ENCODE data around the gene POM121L2. TPM values are rescaled to one million over a fixed set of nuclear protein-coding genes. Genes with fewer than 3 reads are reported as not detected.

The POM121L2 gene
- total and polyA plus RNA-seq, 9 of the 15 experiments (the other 6 are each of a cell fraction or from before 2014, with no cell fraction given): 0.23 to 0.45 TPM; not detected in 7

DNA sequence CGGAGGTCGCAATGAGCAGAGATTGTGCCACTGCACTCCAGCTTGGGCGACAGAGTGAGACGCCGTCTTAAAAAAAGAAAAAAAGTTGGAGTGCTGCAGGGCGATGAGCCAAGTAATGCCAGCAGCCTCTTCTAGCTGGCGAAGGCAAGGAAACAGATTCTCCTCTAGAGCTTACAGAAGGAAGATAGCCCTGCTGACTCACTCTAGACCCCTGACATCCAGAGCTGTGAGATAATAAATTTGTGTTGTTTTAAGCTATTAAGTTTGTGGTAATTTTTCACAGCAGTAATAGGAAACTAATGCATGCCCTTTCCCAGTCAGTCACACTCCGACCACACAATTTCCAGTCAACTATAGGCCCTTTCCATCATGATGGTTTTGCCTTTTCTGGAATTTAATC is 48.2 kb downstream of the POM121L2 start:
- DNase-seq (ENCODE audit: extremely low read depth in 1 of 4, low spot score in 3 of 4): no peak
- BruUV-seq (replicated peaks): no TSS peak
- WGBS (ENCODE audit: insufficient coverage, low coverage, missing lambda C conversion rate): 44% methylated on average over 8 of the region's 8 CpGs
- H3K4me1 ChIP-seq (replicated peaks in 1 of 2; ENCODE audit: control insufficient read depth in 2 of 2, insufficient read depth in 2 of 2, low read length in 2 of 2): peaks cover 0 to 11% of the 10 kb centered on the region in 2 experiments; a peak in 4 of 5 replicates
- ChIA-PET POLR2A (interaction anchor here (0.5 to 2.3 kb wide), 8 partner anchors 10 to 488 kb away, joined by 3 to 17 read pairs (median 4); no protein-coding TSS in a partner anchor), CTCF (ENCODE audit: low intra/inter-chr PET ratio) (no interaction called here)
- no peaks in the 10 kb centered on the region for H4K20me1 ChIP-seq (replicated peaks; ENCODE audit: control insufficient read depth, insufficient read depth, low read length)
- no peak overlapping the region for H3K4me3 ChIP-seq
- no peaks in the 10 kb centered on the region for H3K36me3 ChIP-seq (ENCODE audit: control insufficient read depth, insufficient read depth, low read length)
- H3K9me3 ChIP-seq (replicated peaks; ENCODE audit: control insufficient read depth, insufficient read depth, low read depth, low read length): no peaks in the 10 kb centered on the region
- H2AFZ ChIP-seq (ENCODE audit: low read depth, low read length): no peak overlapping the region
- no peaks in the 10 kb centered on the region for H3K79me2 ChIP-seq (ENCODE audit: control insufficient read depth, insufficient read depth, low read length)
- ATAC-seq: peak; percentile 62; the same call in 2 of the 3 replicates
- peak; percentile 60 for FAIRE-seq
- H3K9me1 ChIP-seq (ENCODE audit: control insufficient read depth, insufficient read depth, low read length): no peaks in the 10 kb centered on the region
- in situ Hi-C loops (cut with MboI): no loop called here
- peak overlapping the region in 1 of 2 experiments; percentile 8; a peak in 1 of 4 replicates for H3K9ac ChIP-seq (ENCODE audit: insufficient read depth in 1 of 2, low read depth in 2 of 2, low read length in 2 of 2)
- H3K27ac ChIP-seq (ENCODE audit: extremely low read depth, low read depth, low read length): no peak overlapping the region
- H3K4me2 ChIP-seq (ENCODE audit: insufficient read depth, low read length): no peak overlapping the region
- intact Hi-C loops (cut with micrococcal nuclease): no loop called here
- no peaks in the 10 kb centered on the region for H3K27me3 ChIP-seq (ENCODE audit: control insufficient read depth in 2 of 2, insufficient read depth in 2 of 2, low read length in 2 of 2)
- TF ChIP-seq EHMT2 (IDR thresholded peaks at IDR 0.05) (no peak), KDM4B (IDR thresholded peaks at IDR 0.05; ENCODE audit: borderline replicate concordance in 2 of 2, low read depth in 1 of 2) (no peak), RBM39 (optimal IDR thresholded peaks at IDR 0.05; ENCODE audit: low read depth, low read length) (no peak), ZNF316 (IDR thresholded peaks at IDR 0.05) (0 out of 2 replicates have a peak, but pooled peaks have one; percentile 16), FOXP1 (CRISPR knock-in tag; IDR thresholded peaks at IDR 0.05) (no peak), FOXJ2 (tag; IDR thresholded peaks at IDR 0.05) (no peak), POLR2G (IDR thresholded peaks at IDR 0.05; ENCODE audit: low read depth, low read length) (no peak), C11orf30 (IDR thresholded peaks at IDR 0.05; ENCODE audit: low read depth) (peak; percentile 41; the same call in 1 of the 2 replicates), KDM2B (CRISPR knock-in tag; IDR thresholded peaks at IDR 0.05) (no peak), STAT5B (CRISPR knock-in tag; IDR thresholded peaks at IDR 0.05) (no peak)
- TF ChIP-seq, protein P1, sequence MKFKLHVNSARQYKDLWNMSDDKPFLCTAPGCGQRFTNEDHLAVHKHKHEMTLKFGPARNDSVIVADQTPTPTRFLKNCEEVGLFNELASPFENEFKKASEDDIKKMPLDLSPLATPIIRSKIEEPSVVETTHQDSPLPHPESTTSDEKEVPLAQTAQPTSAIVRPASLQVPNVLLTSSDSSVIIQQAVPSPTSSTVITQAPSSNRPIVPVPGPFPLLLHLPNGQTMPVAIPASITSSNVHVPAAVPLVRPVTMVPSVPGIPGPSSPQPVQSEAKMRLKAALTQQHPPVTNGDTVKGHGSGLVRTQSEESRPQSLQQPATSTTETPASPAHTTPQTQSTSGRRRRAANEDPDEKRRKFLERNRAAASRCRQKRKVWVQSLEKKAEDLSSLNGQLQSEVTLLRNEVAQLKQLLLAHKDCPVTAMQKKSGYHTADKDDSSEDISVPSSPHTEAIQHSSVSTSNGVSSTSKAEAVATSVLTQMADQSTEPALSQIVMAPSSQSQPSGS (CRISPR knock-in tag; IDR thresholded peaks at IDR 0.05): no peak
- TF ChIP-seq, protein P2, sequence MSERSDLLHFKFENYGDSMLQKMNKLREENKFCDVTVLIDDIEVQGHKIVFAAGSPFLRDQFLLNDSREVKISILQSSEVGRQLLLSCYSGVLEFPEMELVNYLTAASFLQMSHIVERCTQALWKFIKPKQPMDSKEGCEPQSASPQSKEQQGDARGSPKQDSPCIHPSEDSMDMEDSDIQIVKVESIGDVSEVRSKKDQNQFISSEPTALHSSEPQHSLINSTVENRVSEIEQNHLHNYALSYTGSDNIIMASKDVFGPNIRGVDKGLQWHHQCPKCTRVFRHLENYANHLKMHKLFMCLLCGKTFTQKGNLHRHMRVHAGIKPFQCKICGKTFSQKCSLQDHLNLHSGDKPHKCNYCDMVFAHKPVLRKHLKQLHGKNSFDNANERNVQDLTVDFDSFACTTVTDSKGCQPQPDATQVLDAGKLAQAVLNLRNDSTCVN (CRISPR knock-in tag; IDR thresholded peaks at IDR 0.05): no peak
- TF ChIP-seq, protein P3, sequence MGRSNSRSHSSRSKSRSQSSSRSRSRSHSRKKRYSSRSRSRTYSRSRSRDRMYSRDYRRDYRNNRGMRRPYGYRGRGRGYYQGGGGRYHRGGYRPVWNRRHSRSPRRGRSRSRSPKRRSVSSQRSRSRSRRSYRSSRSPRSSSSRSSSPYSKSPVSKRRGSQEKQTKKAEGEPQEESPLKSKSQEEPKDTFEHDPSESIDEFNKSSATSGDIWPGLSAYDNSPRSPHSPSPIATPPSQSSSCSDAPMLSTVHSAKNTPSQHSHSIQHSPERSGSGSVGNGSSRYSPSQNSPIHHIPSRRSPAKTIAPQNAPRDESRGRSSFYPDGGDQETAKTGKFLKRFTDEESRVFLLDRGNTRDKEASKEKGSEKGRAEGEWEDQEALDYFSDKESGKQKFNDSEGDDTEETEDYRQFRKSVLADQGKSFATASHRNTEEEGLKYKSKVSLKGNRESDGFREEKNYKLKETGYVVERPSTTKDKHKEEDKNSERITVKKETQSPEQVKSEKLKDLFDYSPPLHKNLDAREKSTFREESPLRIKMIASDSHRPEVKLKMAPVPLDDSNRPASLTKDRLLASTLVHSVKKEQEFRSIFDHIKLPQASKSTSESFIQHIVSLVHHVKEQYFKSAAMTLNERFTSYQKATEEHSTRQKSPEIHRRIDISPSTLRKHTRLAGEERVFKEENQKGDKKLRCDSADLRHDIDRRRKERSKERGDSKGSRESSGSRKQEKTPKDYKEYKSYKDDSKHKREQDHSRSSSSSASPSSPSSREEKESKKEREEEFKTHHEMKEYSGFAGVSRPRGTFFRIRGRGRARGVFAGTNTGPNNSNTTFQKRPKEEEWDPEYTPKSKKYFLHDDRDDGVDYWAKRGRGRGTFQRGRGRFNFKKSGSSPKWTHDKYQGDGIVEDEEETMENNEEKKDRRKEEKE (IDR thresholded peaks at IDR 0.05; ENCODE audit: borderline replicate concordance in 1 of 2, control insufficient read depth in 1 of 2, low read depth in 2 of 2, low read length in 1 of 2): no peak
